Mammary epithelial cell (primary cell): ENCODE data around the gene FABP6.

ENCODE experiments used
- EZH2 ChIP-seq: IDR thresholded peaks from 2 replicates; pipeline ENCODE4 v1.6.1; 2012; ENCODE audit warnings: low read length, inconsistent platforms, borderline replicate concordance
- TF ChIP-seq, protein P1 (sequence below), 2 donors: IDR thresholded peaks in 1 of 2; conservative IDR thresholded peaks in 1 of 2; 2 replicates each; pipeline ENCODE4 v1.5.1; 2011 to 2012; ENCODE audit warnings: inconsistent platforms in 2 of 2, low read length in 2 of 2, mild to moderate bottlenecking in 2 of 2, control low read depth in 1 of 2, low read depth in 1 of 2; ENCODE audit not compliant: insufficient read depth in 1 of 2; ENCODE audit errors: extremely low read depth in 1 of 2

DNA sequence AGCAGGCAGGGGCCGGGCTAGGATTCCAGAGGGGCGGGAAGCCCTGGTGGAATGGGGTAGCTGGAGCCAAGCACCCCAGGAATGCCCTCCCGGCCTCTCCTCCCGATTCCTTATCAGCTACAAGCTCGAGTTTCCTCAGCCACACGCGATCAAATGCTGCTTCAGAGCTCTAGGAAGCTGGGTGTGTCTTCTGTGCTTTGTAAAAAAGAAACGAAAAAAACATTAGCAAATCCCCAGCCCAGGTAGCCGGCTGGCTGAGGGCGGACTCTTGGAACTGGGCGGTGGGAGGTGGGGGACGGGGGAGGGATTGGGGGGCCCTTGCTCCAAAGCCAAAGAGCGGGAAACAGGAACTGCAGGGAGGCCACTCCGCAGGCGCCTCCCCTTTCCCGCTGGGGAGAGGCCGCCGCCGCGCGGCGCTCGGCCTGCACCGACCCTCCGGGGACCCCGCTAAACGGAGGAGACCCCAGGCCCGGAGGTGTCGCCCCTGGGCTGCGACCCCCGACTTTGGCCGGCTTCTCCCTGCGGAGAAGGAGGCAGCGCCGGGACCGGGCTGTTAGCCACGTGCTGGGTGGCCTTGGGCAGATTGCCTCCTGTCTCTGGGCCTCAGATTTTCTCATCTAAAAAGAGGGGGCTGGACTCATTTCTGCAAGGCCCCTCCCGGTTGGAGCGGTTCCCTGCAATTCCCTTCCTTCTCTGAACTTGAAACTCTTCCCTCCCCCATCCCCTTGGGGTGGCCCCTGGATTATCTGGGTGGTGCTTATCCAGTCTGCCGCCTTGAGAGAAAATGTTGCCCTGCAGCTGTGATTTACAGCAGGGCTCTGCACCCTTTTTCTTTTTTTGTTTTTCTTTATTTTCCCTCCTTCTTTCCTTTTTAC is 40.9 kb upstream of the FABP6 start:
- TF ChIP-seq, protein P1, sequence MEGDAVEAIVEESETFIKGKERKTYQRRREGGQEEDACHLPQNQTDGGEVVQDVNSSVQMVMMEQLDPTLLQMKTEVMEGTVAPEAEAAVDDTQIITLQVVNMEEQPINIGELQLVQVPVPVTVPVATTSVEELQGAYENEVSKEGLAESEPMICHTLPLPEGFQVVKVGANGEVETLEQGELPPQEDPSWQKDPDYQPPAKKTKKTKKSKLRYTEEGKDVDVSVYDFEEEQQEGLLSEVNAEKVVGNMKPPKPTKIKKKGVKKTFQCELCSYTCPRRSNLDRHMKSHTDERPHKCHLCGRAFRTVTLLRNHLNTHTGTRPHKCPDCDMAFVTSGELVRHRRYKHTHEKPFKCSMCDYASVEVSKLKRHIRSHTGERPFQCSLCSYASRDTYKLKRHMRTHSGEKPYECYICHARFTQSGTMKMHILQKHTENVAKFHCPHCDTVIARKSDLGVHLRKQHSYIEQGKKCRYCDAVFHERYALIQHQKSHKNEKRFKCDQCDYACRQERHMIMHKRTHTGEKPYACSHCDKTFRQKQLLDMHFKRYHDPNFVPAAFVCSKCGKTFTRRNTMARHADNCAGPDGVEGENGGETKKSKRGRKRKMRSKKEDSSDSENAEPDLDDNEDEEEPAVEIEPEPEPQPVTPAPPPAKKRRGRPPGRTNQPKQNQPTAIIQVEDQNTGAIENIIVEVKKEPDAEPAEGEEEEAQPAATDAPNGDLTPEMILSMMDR (conservative IDR thresholded peaks at IDR 0.05 in 1 of 2, IDR thresholded peaks at IDR 0.05 in 1 of 2; ENCODE audit: extremely low read depth in 1 of 2, insufficient read depth in 1 of 2, low read depth in 1 of 2, low read length in 2 of 2) = no peak
- TF ChIP-seq EZH2 = no peak
